HFFc6 (cell line): ENCODE results near the gene TWF2. TPM values are rescaled to one million over a fixed set of nuclear protein-coding genes. Genes with fewer than 3 reads are reported as not detected.

Source experiments
- DNase-seq: peaks from one replicate; pipeline ENCODE4 v3.0.0-alpha.2; 2018
- H3K27ac Mint-ChIP-seq: 2 replicates; pipeline ENCODE4 v1.8.0; 2020; ENCODE audit warnings: mild to moderate bottlenecking, mixed read lengths
- H3K27me3 Mint-ChIP-seq: 2 replicates; pipeline ENCODE4 v1.8.0; 2021; ENCODE audit warnings: mild to moderate bottlenecking, moderate library complexity, mixed read lengths; ENCODE audit not compliant: insufficient read depth
- H3K36me3 Mint-ChIP-seq: 2 replicates; pipeline ENCODE4 v1.8.0; 2021; ENCODE audit warnings: low read depth, mixed read lengths
- H3K4me1 Mint-ChIP-seq: 2 replicates; pipeline ENCODE4 v1.8.0; 2020; ENCODE audit warnings: low read depth, mixed read lengths
- H3K4me3 Mint-ChIP-seq: 2 replicates; pipeline ENCODE4 v1.8.0; 2020; ENCODE audit warnings: mild to moderate bottlenecking, moderate library complexity, mixed read lengths
- H3K9me3 Mint-ChIP-seq: 2 replicates; pipeline ENCODE4 v1.8.0; 2020; ENCODE audit warnings: mild to moderate bottlenecking, mixed read lengths
- total RNA-seq, 6 experiments: library from RNA; stranded (reverse); fragmentation: NEBNext Ultra II Directional; extraction: Animal tissue kit (Norgen Biotek cat#: 25700); gene quantifications; 2 replicates in 1 of 6; 3 replicates in 5 of 6; pipeline ENCODE4 v1.2.3, GENCODE V29; 2021
- TF ChIP-seq, protein P1 (sequence below): fragments of 200-600 bp; sonication (generic); IDR thresholded peaks from 2 replicates; pipeline ENCODE4 v1.5.0; 2021; ENCODE audit warnings: antibody characterized with exemption, mild to moderate bottlenecking

The TWF2 gene
- total RNA-seq, 6 experiments from 2014 or later = 73.9 to 83.0 (median 80.7) TPM

DNA sequence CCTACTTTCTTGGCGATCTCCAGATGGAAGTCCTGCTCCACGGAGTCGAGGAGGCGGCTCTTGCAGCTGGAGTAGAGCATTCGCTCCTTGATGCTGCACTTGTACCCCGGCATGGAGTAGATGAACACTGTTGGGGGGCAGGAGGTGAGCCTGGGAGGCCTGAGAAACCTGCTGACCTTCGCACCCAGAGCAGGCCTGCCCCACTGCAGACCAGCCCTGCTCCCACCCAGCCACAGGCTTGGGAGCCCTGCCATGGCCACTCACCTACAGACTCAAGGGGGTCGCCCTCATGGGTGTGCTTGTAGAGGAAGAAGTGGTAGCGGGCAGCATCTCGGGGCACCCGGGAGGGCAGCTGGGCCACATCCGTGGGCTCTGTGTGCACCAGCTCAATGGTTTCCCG, 9.3 kb downstream of the TWF2 start:
- H3K27me3 Mint-ChIP-seq = peaks cover 4% of the 10 kb centered on the region
- H3K9me3 Mint-ChIP-seq = no peaks in the 10 kb centered on the region
- H3K4me1 Mint-ChIP-seq = no peaks in the 10 kb centered on the region
- no peak overlapping the region for H3K4me3 Mint-ChIP-seq
- no peak overlapping the region for H3K27ac Mint-ChIP-seq
- DNase-seq = no peak
- peaks cover 6% of the 10 kb centered on the region; the same call in 1 of the 2 replicates for H3K36me3 Mint-ChIP-seq
- TF ChIP-seq, protein P1, sequence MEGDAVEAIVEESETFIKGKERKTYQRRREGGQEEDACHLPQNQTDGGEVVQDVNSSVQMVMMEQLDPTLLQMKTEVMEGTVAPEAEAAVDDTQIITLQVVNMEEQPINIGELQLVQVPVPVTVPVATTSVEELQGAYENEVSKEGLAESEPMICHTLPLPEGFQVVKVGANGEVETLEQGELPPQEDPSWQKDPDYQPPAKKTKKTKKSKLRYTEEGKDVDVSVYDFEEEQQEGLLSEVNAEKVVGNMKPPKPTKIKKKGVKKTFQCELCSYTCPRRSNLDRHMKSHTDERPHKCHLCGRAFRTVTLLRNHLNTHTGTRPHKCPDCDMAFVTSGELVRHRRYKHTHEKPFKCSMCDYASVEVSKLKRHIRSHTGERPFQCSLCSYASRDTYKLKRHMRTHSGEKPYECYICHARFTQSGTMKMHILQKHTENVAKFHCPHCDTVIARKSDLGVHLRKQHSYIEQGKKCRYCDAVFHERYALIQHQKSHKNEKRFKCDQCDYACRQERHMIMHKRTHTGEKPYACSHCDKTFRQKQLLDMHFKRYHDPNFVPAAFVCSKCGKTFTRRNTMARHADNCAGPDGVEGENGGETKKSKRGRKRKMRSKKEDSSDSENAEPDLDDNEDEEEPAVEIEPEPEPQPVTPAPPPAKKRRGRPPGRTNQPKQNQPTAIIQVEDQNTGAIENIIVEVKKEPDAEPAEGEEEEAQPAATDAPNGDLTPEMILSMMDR = no peak

DNA sequence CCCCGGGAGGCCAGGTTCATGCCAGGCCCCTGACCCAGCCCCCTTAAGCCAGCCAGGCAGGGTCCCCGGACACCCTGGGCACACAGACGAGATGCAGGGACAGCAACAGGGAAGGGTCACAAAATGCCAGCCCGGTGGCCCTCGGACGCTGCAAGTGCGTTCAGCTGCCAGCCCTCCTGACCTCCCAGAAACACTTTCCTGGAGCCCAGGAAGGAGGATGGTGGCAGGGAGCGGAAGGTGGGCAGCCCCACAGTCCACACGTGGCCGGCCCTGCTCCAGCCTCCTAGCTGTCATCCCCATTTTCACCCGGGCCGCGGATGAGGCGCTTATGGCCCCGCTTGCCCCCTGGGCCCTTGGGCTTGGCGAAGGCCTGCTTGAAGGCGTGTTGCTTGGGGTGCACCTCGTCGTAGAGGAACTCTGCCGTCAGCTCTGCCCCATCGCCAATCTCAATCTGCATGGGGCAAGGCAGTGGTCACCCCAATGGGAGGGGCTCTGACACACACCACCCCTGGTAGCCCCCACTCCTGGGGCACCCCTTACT, 10.1 kb downstream of the TWF2 start:
- TF ChIP-seq, protein P1 = no peak
- no peak overlapping the region for H3K4me3 Mint-ChIP-seq
- H3K9me3 Mint-ChIP-seq = no peaks in the 10 kb centered on the region
- H3K36me3 Mint-ChIP-seq = peaks cover 6% of the 10 kb centered on the region; the same call in 1 of the 2 replicates
- H3K27me3 Mint-ChIP-seq = peaks cover 4% of the 10 kb centered on the region
- H3K27ac Mint-ChIP-seq = no peak overlapping the region
- no peak for DNase-seq
- no peaks in the 10 kb centered on the region for H3K4me1 Mint-ChIP-seq

DNA sequence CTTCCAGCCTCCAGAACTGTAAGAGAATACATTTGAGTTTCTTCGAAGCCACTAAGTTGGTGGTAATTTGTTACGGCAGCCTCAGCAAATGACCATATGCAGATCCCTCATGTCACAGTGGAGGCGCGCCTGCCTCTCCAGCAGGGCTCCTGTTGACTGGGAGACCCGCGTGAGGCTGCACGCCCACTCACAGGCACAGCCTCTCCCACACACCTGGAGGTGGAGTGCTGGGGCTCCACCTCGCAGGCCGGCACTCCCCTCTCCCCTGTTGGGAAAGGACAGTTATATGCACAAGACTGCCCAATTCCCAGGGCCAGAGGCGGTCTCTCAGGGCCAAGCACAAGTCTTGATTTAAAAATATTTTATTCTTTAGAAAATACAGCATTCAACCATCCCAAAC, 10.7 kb downstream of the TWF2 start:
- H3K36me3 Mint-ChIP-seq = peaks cover 6% of the 10 kb centered on the region; the same call in 1 of the 2 replicates
- no peak for DNase-seq
- TF ChIP-seq, protein P1 = no peak
- no peaks in the 10 kb centered on the region for H3K4me1 Mint-ChIP-seq
- H3K27me3 Mint-ChIP-seq = peaks cover 4% of the 10 kb centered on the region
- no peak overlapping the region for H3K4me3 Mint-ChIP-seq
- no peak overlapping the region for H3K27ac Mint-ChIP-seq
- no peaks in the 10 kb centered on the region for H3K9me3 Mint-ChIP-seq

DNA sequence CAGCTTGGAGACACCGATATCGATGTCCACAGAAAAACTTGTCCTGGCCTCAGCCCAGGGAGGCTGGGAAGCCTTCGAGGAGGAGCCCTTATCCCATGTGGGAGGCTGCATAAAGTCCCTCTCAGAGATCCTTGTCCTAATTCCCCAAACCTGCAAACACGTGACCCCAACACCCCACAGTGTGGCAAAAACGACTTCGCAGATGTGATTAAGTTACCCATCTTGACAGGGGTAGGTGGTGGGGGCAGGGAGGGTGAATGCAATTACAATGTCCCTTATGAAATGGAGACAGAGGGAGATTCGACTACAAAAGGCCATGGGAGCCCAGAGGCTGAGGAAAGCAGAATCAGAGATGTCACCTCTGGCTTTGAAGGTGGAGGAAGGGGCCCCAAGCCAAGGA, 11.2 kb downstream of the TWF2 start:
- Mint-ChIP-seq H3K27ac (no peak overlapping the region), H3K9me3 (no peaks in the 10 kb centered on the region), H3K4me3 (no peak overlapping the region), H3K27me3 (peaks cover 4% of the 10 kb centered on the region), H3K4me1 (no peaks in the 10 kb centered on the region), H3K36me3 (peaks cover 6% of the 10 kb centered on the region; the same call in 1 of the 2 replicates)
- no peak for DNase-seq
- TF ChIP-seq, protein P1 = no peak

DNA sequence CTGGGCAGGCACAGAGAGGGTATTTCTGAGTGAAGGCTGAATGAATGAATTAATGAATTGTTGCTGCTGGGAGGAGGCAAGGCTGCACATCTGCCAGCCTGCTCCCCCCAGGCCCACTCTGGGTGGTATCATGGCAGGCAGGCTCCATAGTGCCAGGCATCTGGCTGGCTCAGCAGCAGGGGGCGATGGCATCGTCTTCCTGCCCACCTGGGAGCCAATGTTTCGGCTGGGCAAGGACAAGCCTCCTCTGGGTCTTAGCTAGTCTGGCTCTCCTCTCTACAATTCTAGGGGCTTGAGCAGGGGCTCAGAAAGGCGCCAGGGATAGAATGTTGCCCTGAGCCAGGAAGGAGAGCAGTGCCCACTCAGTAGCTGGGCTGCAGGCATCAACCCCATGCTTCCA, 11.8 kb downstream of the TWF2 start:
- H3K4me1 Mint-ChIP-seq = no peaks in the 10 kb centered on the region
- H3K27me3 Mint-ChIP-seq = peaks cover 4% of the 10 kb centered on the region
- DNase-seq = no peak
- H3K9me3 Mint-ChIP-seq = no peaks in the 10 kb centered on the region
- TF ChIP-seq, protein P1 = 0 out of 2 replicates have a peak, but pooled peaks have one; percentile 18
- H3K27ac Mint-ChIP-seq = no peak overlapping the region
- peaks cover 6% of the 10 kb centered on the region; the same call in 1 of the 2 replicates for H3K36me3 Mint-ChIP-seq
- H3K4me3 Mint-ChIP-seq = no peak overlapping the region
